ENCODE data around the gene SON.
A peak's percentile ranks its signal among the peaks of the same experiment; 100 is the strongest.

Gene SON

DNA sequence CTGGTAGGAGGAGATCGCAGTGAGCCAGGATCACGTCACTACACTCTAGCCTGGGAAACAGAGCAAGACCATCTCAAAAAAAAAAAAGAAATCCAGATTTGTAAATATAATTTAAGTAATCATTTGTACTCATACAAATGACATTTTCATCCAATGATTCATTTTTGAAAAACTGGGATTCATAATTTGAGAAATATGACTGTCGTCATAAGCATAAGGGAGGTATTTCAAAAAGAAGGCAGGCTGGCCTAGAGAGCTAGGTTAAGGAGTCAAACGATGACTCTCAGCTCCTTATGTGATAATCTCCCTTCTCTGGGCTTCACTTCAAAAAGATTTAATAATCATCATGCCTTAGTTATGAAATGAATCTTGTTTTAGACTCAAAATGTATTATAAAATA is 3.2 kb upstream of the SON start:
- TF ChIP-seq, protein P1, sequence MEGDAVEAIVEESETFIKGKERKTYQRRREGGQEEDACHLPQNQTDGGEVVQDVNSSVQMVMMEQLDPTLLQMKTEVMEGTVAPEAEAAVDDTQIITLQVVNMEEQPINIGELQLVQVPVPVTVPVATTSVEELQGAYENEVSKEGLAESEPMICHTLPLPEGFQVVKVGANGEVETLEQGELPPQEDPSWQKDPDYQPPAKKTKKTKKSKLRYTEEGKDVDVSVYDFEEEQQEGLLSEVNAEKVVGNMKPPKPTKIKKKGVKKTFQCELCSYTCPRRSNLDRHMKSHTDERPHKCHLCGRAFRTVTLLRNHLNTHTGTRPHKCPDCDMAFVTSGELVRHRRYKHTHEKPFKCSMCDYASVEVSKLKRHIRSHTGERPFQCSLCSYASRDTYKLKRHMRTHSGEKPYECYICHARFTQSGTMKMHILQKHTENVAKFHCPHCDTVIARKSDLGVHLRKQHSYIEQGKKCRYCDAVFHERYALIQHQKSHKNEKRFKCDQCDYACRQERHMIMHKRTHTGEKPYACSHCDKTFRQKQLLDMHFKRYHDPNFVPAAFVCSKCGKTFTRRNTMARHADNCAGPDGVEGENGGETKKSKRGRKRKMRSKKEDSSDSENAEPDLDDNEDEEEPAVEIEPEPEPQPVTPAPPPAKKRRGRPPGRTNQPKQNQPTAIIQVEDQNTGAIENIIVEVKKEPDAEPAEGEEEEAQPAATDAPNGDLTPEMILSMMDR (IDR thresholded peaks at IDR 0.05; ENCODE audit: low read depth, low read length): no peak
- no peak for DNase-seq (ENCODE audit: extremely low read depth, low read depth)

DNA sequence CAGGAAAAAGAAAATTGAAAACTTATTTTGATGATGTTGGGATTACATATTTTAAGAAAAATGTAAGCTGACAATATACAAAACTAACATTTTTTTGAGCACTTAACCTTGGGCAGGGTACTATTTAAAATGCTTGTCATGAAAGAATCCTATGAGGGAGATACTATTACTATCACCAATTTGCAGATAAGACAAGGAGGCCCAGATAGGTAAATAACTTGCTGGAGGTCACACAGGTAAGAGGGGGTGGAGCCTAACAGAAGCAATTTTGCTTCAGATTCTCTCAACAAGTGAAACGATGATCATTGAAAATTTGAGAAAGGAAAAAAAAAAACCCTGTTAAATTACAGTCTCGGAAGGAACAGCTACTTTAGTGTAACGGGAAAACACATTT is 2.1 kb upstream of the SON start:
- TF ChIP-seq, protein P1 (IDR thresholded peaks at IDR 0.05; ENCODE audit: low read depth, low read length): no peak

DNA sequence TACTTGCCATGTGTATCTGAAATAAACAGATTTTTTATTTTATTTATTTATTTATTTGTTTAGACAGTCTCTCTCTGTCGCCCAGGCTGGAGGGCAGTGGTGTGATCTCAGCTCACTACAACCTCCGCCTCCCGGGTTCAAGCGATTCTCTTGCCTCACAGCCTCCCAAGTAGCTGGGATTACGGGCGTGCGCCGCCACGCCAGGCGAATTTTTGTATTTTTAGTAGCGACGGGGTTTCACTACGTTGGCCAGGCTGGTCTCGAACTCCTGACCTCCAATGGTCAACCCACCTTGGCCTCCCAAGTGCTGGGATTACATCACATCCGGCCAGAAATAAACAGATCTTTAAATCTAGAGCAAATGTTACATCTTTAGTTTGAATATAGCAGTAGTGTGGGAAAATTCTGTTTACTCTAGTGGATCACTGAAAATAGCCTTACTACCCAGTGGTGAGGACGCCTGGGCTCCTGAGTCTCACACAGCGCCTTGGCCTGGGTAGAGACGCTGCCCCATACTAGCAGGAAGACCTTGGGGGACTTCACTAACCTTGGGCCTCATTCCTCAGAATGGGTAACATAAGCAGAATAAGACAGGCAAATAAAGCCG is 1.6 kb upstream of the SON start:
- DNase-seq (ENCODE audit: extremely low read depth, low read depth): no peak
- TF ChIP-seq, protein P1 (IDR thresholded peaks at IDR 0.05; ENCODE audit: low read depth, low read length): no peak

More for the DNA sequence above, 2.1 kb upstream of the SON start:
- DNase-seq (ENCODE audit: extremely low read depth, low read depth): no peak

DNA sequence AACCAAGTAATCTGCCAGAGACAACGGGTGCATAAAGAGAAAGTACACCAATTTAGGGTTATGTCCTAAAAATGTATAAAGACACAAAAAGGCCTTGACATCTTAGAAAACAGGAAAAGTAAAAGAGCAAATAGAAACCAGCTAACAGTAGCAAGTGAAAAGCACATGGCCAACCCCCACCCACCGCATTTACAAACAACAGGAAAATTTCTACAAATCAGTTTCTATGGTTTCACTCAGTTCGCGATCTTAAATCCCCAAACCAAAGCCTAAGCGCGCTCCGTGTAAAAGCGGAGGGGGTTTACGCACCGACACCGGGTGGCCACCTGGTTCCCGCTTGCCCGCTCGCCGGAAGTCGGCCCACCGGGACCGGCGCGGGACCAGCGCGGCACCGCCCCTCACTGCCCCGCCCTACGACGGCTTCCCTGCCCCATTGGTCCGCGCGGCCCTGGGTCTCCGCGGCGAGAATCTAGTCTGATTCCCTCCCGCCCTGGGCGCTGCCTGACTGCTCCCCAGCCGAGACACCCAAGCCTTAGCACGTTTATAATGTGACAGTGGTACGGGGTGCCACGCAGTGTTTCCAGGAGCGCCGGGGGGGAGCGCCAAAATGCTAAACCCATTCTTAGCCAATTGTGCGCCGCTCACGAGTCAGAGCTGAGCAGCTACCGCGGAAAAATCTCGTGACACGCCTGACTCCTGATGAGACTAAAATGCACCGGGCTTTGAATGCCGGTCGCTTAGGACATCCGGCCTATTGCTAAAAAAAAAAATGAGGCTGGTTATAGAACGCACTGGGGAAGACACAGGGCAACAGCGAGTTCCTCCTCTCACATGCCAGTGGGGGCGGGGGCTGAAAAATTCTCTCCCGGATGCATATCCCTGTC is 840 bp upstream of the SON start, which contains the start of gene GART:
Gene GART, minus strand, starts transcription at position 362 of the 884 bp plus-strand sequence. CDS start 2,802 bp downstream, outside the sequence.
- TF ChIP-seq, protein P1 (IDR thresholded peaks at IDR 0.05; ENCODE audit: low read depth, low read length): no peak
- DNase-seq (ENCODE audit: extremely low read depth, low read depth): peak; percentile 39

DNA sequence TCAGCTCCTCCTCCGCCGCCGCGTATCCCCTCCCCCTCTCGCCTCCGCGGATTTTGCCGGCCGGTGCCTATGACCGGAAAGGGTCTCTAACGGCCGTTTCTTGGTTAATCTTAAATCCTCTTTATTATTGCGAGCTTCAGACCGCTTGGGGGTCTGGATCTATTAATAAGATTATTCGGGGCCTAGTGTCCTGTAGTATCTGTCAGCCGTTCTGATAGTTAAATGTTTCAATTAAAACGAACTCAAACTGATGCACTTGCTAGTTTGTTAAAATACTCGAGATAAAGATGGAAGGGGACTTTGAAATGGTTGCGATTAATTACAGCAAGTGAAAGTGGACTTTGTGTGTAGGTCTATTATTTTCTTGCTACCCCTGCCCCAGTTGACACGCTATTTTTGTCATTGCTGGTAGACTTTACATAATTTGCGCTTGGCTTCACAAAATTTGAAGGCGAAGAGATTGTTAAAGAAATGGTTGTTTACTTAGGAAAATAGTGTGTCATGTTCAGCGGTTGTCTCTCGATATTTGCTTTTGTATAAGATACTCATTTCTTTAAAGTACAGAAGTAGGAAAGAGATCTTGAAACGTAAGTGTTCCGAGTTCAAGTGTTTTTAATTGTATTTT is 779 bp downstream of the SON start:
- TF ChIP-seq, protein P1 (IDR thresholded peaks at IDR 0.05; ENCODE audit: low read depth, low read length): no peak
- DNase-seq (ENCODE audit: extremely low read depth, low read depth): no peak

DNA sequence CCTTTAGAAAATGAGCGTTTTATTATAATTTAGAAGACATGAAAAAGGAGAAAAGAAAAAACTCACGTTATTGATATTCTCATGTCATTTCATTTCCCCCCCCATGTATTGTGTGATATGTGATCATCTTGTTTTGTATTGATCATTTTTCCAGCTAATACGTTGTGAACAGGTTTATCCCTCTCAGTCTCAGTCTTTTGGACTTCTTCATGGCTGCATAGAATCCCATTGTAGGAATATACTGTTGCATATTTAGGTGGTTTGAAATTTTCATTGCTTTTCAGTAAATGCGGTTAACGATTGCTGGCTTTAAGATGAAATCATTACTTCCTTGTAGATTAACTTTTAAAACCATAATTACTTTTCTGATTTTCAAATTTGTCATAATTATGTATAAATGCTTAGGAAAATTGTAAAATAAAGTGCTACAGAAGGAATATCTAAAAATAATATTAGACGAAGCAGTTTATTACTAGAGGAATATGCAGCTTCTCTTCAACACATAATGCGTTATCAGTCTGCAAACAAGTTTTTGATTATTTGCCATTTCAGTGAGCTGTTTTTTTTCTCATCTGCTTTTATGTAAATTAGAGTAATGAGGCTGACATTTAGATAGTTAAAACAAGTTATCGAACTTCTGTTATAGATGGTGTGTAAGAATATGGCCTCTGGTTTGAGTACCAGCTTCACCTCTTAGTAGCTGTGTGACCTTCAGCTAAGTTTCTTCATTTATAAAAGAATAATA is 1.8 kb downstream of the SON start:
- TF ChIP-seq, protein P1 (IDR thresholded peaks at IDR 0.05; ENCODE audit: low read depth, low read length): no peak
- DNase-seq (ENCODE audit: extremely low read depth, low read depth): no peak
